GM19043 (cell line): Measurements from ENCODE around the gene IFRD2.
A peak's percentile ranks its signal among the peaks of the same experiment; 100 is the strongest.
"Not testable (repeated sequence)": the region's sequence is repeated elsewhere in the genome, so short reads cannot be mapped to it uniquely, and the experiment has no call there.

ENCODE experiments used
- ATAC-seq: cut with Tn5 transposase; IDR thresholded peaks from one replicate; pipeline ENCODE4 v1.9.1; 2021; ENCODE audit warnings: low read depth; ENCODE audit not compliant: unreplicated experiment

IFRD2 gene

DNA sequence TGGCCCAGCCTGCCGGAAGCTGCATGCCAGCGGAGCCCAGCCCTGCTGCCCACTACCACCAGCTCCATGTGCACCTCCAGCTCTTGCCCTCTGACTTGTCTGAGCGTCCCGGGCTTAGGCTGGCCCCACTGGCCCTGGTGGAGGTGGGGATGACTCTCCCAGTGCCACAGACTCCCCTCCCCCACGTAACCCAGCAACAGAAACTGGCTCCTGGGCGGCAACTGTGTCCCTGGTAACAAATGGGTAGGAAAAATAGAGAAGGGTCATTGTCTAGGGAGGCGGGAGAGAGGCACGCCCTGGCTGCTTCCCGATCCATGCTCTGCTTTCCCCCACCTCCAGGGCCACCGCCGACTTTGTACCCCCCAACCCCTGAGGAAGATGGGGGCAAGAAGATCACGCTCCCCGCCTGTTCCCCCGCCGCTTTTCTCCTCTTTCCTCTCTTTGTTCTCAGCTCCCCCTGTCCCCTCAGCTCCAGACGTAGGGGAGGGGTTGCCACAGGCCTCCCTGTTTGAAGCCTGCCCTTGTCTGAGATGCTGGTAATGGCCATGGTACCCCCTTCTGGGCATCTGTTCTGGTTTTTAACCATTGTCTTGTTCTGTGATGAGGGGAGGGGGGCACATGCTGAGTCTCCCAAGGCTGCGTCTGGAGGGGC is 34.1 kb downstream of the IFRD2 start:
- no peak for ATAC-seq

DNA sequence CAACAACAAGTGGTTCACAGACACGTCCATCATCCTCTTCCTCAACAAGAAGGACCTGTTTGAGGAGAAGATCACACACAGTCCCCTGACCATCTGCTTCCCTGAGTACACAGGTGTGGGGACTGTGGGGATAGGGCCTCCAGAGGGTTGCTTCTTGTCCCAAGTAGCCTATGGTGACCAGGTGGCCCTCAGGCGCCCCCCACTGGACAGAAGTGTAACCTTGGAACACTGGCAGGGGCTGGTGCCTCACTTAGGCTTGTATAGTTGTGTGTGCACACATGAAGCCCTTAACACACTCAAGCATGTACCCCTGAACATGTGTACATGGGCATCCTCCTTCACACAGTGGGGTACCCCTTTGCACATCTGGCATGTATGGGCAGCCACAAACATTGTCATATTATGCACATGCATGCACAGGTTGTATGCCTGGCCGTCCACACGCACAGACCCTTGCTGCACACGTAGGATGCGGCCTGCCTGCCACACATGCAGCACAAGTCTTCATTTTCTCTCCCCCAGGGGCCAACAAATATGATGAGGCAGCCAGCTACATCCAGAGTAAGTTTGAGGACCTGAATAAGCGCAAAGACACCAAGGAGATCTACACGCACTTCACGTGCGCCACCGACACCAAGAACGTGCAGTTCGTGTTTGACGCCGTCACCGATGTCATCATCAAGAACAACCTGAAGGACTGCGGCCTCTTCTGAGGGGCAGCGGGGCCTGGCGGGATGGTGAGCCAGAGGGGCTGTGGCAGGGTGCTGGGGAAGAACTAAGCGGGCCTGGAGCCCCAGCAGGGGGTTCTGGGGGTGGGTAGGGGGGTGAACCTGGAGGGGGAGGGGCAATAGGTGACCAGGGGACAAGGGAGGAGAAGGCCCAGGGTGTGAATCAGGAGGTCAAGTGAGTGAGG is 35.0 kb downstream of the IFRD2 start:
- ATAC-seq = no peak

DNA sequence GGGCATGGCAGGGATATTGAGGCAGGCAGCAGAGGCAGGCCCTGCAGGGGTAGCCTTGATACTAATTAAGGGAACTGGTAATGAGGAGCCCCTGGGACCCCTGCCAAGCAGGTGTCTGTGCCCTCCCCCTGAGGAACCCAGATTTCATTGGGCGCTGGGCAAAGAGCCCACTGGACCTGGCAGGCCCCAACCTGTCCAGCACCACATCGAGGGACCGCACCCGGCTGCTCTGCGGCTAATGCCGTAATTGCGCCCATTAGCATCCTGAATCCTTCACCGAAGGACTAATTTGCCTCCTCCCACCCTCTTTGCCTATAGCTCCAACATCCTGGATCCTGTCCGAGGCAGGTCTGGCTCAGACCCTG is 37.0 kb downstream of the IFRD2 start:
- ATAC-seq = no peak

DNA sequence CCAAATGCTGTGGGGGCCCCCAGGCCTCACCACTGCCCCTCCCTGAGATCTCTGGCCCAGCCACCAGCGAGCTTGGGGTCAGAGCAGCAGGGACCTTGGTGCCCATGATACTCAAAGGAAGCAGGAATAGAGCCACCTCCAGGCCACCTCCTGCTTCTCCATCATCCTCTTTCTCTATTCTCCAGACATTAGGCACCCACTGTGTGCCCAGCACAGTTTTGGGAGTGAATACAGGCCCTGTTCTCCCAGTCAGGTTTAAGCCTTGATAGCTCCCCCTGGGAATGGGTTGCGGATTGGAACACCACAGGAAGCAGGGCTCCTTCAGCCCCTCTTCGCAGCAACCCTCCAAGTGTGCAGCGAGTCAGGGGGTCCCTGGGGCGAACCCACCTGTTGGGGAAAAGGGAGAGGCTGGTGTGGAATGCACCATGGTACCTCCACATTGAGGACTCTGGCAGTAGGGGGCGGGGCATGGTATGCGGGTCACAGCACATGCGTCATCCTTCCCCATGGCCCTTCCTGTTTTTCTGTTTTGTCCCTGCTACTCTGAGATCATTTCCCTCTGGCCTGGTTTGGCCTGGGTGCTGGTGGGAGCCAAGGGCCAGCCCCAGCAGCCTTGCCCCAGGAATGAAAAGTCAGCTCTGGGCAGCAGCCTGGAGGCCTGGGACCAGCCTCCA is 37.5 kb downstream of the IFRD2 start:
- ATAC-seq = no peak

GRCh38 chr3:50251220-50251619 is 41.0 kb downstream of the IFRD2 start:
- ATAC-seq = no peak

DNA sequence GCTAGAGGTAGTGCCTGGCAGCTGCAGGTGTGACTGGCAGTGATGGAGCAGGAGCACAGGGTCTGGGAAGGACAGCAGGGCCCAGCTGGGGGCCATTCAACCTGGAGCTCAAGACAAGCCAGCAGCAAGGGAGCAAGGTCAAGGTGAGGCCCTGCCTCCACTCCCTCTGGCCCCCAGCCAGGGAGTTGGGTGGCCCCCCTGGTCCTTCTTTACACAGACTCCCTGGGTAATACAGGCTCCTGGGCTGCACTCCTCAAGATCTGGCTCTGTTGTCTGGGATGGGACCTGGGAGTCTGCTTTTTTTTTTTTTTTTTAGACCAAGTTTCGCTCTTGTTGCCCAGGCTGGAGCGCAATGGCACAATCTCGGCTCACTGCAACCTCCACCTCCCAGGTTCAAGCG is 41.7 kb downstream of the IFRD2 start:
- no peak for ATAC-seq

DNA sequence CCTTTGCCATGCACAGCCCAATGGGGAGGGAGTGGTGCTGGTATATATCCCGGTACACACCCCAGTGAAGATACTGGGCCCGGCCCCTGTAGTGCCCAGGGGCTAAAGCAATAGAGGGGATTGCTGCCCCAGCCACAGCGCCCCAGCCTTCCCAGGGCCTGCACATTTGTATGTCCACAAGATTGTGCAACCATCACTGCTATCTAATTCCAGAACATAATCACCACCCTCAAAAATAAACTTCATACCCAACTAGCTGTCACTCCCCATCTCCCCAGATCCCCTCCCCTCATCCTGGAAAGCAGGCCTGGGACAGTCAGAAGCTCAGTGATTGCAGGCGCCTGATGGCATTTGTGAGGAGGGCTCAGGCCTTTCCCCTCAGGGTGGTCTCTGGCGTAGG is 42.8 kb downstream of the IFRD2 start:
- ATAC-seq = no peak

- ATAC-seq = no peak
Measured at GRCh38 chr3:50248387-50248786, 43.8 kb downstream of the IFRD2 start.

DNA sequence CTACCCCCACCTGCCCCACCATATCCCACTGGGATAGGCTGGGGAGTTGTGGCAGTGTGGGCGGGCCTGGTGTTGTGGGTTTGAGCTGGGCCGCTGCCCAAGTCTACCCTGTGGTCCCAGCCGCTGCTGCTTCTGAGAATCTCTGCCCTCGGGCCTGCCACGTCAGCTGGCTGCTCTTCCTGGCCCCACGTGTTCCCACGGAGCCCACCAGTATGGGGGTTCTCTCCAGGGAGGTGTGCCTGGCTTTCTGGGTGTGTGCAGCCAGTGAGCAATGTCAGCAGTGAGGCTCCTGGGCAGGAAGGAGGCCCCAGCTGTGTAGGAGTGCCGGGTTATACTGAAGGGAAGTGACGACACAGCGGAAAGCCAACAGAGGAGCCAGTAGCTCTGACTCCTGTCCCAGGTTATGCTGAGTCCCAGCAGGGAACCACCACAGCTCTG is 45.7 kb downstream of the IFRD2 start:
- ATAC-seq = peak; percentile 52

- ATAC-seq = peak; percentile 68
Measured at GRCh38 chr3:50245831-50246516, 46.3 kb downstream of the IFRD2 start.

DNA sequence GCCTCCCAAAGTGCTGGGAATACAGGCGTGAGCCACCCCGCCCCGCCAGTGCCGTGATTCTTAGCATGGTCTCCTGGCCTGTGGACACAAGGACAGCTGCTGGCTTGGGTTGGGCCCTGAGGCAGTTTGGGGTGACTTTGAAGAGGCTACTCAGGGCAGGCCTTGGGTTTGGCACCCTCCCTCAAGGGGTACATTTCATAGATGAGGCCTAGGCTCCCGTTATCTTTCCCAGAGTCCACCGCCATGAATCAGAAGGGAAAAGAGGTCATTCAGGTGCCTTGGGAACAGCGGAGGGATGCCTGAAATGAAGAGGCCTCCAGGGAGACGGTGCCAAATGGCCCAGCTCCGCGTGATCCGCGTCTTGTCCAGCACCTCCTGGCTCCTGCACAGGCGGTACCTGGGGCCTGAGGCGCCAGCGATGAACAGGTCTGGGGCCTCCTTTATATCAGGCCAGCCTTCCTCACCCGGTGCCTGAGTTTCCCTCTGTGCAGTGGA is 46.9 kb downstream of the IFRD2 start:
- ATAC-seq = no peak

- not testable (repeated sequence) for ATAC-seq
Measured at GRCh38 chr3:50244813-50245212, 47.4 kb downstream of the IFRD2 start.

- ATAC-seq = no peak
Measured at GRCh38 chr3:50243543-50243895, 48.7 kb downstream of the IFRD2 start.

GRCh38 chr3:50242851-50243542 is 49.2 kb downstream of the IFRD2 start:
- no peak for ATAC-seq

GRCh38 chr3:50242381-50242770 is 49.9 kb downstream of the IFRD2 start:
- no peak for ATAC-seq

DNA sequence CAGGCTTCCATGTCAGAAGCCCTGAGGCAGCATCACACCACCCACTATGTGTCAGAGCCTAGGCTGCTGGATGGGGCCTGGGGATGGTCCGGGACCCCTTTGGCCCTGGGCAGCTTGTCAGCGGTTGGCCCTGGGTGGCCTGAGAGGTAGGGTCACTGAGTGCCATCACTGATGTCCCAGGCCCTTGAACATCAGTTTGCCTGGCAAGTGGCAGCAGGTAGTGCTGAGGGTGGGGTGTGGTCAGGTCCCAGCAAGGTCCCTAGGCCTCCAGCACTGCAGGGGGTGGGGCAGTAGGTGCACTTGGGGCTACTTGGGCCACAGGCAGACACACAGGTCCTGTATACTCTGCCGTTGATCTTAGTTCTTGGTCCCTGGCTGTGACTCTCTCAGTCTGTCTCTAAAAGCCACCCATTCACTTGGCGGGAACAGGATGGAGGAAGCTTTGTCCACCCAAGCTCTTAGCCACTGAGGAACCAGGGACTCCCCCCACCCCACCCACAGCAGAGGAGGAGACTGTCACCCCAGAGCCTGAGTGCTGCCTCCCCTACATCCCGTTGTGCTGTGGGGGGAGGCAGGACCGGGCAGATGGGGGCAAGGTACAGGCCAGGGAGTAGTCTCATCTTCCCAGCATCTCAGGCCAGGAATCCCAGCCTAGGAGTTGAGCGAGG is 50.4 kb downstream of the IFRD2 start:
- no peak for ATAC-seq

GRCh38 chr3:50241163-50241562 is 51.1 kb downstream of the IFRD2 start:
- ATAC-seq = no peak

DNA sequence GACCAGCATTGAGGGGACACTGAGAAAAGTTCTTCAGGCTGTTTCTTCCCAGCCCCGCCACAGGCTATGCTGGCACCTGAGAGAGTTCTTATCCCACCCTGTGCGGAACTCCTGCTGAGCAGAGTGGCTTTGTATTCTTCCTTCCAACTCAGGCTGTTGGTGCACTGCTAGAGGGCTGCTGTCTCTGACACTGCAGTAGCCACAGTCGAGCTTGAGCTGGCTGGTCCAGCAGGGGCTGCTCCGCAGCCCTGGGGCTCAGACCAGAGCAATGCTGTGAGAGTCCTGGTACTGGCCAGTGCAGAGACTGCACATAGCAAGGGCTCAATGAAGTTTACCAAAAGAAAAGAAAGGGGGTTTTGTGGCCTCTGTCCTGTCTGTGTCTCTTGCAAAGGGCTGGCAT is 52.6 kb downstream of the IFRD2 start:
- no peak for ATAC-seq

GRCh38 chr3:50238549-50239026 is 53.6 kb downstream of the IFRD2 start:
- no peak for ATAC-seq
